GM21447 (cell line): ENCODE data around the gene ITPR1.

Experiments
- ATAC-seq: cut with Tn5 transposase; IDR thresholded peaks from one replicate; pipeline ENCODE4 v1.9.1; 2021; ENCODE audit not compliant: unreplicated experiment

Gene ITPR1

DNA sequence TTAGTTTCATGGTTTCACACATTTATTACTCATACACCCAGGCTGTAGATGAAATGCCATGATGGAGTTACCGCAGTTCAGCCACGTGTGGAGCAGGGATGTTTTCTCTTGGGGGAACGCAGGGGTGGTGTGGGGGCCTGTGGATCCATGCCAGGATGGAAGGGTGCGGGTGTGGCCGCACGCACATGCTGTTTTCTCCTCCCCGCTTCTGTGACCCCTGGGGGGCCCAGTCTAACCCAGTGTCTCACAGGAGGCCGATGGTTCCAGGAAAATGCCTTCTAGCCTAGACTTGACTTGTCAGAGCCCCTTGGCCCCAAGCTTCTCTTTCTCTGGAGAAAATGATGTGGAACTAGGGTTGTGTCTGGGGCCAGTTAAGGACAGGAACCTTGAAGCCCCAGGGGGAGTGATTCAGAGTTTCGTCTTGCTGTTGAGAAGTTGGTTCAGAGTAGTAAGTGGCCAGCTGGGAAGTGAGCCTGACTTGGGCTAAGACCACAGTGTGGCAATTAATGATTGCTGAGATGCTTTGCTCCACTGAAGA, 245.7 kb downstream of the ITPR1 start:
- no peak for ATAC-seq

- no peak for ATAC-seq
Measured at GRCh38 chr3:4739289-4740236, 246.4 kb downstream of the ITPR1 start.

- ATAC-seq: no peak
Measured at GRCh38 chr3:4740397-4741105, 247.4 kb downstream of the ITPR1 start.

GRCh38 chr3:4741106-4741403, 247.9 kb downstream of the ITPR1 start:
- no peak for ATAC-seq

GRCh38 chr3:4741404-4742307, 248.5 kb downstream of the ITPR1 start:
- ATAC-seq: no peak

- ATAC-seq: no peak
Measured at GRCh38 chr3:4742359-4742758, 249.2 kb downstream of the ITPR1 start.

DNA sequence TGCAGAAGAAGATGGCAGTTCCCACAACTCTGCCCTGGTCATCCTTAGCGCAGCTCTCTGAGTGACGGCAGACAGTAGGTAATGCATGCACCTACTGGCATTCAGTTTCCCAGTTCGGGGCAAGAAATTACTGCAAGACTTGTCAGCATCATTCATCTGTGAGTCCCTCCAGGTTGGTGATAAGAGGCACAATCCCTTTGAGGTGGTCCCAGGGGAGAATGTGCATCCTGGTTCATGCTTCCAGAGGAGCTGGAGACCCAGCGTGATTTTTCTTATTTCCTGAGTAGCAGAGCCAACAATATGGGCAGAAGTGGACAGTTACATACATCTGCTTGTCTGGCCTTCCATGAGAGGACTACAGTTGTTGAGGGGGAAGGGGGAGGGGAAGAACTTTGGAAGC, 250.2 kb downstream of the ITPR1 start:
- ATAC-seq: no peak

GRCh38 chr3:4744405-4745234, 251.5 kb downstream of the ITPR1 start:
- ATAC-seq: no peak

DNA sequence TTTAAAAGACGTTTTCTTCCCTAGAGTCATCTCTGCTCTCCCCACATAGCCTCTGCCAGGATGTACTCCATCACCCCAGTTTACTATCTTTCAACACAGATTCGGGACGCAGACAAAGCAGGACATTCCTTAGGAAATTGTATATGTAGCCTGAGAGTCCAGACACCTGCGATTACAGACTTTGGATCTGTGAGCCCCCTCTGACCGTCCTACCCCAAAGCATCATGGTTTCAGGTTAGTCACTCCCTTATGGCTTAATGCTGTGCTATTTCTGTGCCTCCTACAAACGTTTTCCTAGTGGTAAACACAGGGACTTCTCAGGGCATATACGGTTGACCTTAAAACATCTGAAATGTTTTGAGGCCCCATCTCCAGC, 252.1 kb downstream of the ITPR1 start:
- ATAC-seq: no peak

DNA sequence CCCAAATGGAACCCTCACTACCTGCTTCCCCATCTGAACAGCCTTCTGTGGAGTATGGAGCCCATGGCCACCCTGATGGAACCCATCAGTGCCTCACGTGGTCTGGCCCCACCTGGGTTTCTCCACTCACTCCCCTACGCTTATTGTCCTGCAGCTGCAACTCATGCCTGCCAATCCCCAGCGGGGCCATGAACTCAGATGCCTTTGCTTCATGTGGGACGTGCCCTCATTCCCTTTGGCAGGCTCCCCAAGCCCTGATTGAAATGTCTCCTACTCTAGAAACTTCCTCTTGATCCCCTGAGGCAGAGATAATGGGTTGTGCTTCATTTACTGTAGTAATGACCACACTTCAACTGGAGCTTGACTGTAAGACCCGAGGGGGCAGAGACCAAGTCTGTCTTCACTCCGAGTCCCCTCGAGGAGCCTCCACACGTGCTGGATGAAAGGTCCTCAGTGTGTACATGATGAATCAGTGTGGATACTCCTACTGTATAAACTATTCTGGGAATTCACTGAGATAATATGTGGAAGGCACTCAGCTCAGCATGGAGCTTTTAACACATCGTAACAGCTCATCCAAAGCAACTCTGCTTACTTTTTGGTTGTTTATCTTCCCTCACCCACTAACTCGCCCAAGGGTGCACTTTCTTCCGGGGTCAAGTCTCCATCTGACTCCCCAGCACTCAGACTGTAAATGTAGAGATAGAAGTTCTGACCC, 253.3 kb downstream of the ITPR1 start:
- ATAC-seq: no peak

GRCh38 chr3:4748127-4748526, 255.0 kb downstream of the ITPR1 start:
- no peak for ATAC-seq

DNA sequence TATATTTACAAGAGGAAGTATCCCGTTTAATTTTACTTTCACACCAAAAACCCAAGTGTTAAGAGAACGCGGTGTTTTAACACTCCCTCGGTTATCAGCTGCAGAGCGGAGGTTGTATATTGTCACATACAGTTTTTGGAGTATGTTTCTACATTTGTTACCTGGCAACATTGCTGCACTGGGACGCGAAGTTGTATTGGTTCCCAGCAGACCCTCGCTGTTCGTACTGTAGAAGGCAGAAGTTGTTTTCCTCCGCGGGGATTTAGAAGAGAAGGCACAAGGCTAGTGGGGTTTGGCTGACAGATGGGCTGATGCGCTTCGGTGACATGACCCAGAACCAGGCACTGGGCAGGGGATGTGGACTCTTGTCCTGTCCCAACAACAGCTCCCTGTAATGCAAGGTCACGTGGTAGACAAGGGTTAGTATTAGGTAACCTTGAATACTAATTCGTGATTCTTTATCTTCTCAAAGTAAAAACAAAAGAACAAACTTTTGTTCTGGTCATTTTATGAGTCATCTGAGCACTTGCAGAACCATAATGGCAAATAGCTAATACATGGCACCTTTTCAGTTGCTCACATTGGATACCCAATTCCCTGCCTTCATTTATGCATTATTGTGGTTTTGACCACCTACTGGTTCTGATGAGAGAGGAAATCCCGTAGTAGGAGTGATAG, 255.7 kb downstream of the ITPR1 start:
- no peak for ATAC-seq

GRCh38 chr3:4749567-4750002, 256.4 kb downstream of the ITPR1 start:
- ATAC-seq: no peak

GRCh38 chr3:4750306-4750968, 257.3 kb downstream of the ITPR1 start:
- no peak for ATAC-seq

GRCh38 chr3:4751029-4751501, 257.9 kb downstream of the ITPR1 start:
- no peak for ATAC-seq

DNA sequence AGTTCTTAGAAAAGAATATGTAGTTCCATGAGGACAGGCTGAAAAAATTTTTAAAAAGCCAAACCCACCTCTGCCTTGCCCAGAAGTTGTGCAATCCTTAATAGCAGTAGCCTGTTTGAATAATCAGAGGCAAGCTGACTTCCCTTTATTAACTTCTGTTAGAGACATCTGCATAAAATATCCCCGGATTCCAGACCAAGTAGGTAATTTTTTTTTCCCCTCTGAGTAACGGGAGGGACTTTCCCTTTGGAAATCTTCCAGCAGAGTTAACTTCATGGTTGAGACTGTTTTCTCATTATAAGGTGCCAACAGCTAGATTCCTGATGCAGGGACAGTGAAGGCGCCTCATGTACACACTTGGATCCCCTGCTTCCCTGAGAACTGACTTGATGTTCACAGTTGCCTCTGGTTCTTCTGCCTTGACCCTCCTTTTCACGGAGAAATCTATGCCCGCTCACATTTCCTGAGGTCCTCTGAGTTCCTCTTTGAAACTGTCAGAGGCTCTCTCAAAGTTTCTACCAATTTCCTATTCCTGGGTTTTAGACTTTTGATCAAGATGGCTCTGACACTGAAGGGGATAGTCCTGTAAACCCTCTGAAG, 258.5 kb downstream of the ITPR1 start:
- ATAC-seq: no peak

- ATAC-seq: no peak
Measured at GRCh38 chr3:4752201-4753072, 259.3 kb downstream of the ITPR1 start.
